ENCODE data around the gene HK1.
"Not testable (repeated sequence)": the region's sequence is repeated elsewhere in the genome, so short reads cannot be mapped to it uniquely, and the experiment has no call there.

HK1 gene

DNA sequence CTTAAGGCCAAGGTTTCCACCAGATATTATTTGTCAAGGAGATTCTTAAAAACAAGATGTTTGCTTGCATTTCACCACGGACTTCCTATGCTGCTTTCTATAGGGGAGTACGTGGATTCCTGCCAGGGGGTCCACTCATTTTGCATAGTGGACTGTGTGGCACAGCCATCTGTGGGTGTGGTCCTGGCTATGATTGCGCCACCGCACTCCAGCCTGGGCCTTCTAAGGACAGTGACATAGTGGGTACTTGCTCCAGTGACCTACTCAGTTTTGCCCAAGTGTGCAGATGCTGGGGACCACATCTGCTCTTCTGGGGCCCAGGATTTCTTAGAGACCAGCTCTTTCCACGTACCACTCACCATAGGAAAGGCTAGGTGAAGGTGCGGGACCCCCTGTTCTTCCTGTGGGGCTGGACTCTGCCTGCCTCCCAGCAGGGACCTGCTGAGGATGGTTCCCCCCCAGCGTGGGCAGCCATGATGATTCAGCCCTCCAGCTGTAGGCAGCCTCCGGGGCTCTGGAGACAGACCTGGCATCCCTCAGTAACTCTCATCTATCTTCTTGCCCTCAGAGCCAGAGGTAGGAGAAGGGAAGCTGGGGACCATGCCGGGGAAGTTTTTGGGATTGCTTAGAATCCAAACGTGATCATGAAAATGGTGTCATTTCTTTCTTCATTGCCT lies 42.9 kb downstream of the HK1 start:
- no peaks in the 10 kb centered on the region for H3K36me3 Mint-ChIP-seq (ENCODE audit: low read depth)
- TF ChIP-seq, protein P1, sequence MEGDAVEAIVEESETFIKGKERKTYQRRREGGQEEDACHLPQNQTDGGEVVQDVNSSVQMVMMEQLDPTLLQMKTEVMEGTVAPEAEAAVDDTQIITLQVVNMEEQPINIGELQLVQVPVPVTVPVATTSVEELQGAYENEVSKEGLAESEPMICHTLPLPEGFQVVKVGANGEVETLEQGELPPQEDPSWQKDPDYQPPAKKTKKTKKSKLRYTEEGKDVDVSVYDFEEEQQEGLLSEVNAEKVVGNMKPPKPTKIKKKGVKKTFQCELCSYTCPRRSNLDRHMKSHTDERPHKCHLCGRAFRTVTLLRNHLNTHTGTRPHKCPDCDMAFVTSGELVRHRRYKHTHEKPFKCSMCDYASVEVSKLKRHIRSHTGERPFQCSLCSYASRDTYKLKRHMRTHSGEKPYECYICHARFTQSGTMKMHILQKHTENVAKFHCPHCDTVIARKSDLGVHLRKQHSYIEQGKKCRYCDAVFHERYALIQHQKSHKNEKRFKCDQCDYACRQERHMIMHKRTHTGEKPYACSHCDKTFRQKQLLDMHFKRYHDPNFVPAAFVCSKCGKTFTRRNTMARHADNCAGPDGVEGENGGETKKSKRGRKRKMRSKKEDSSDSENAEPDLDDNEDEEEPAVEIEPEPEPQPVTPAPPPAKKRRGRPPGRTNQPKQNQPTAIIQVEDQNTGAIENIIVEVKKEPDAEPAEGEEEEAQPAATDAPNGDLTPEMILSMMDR (IDR thresholded peaks at IDR 0.05): no peak
- no peak for DNase-seq
- no peaks in the 10 kb centered on the region for H3K9me3 Mint-ChIP-seq
- peaks cover 68% of the 10 kb centered on the region for H3K4me1 Mint-ChIP-seq
- peak overlapping the region; percentile 70 for H3K4me3 Mint-ChIP-seq
- no peak overlapping the region for H3K27ac Mint-ChIP-seq
- peaks cover 7% of the 10 kb centered on the region for H3K27me3 Mint-ChIP-seq (ENCODE audit: low read depth, poor library complexity)

- Mint-ChIP-seq H3K36me3 (ENCODE audit: low read depth) (no peaks in the 10 kb centered on the region), H3K9me3 (no peaks in the 10 kb centered on the region), H3K4me3 (peak overlapping the region; percentile 4), H3K4me1 (peaks cover 68% of the 10 kb centered on the region), H3K27ac (peak overlapping the region; percentile 77), H3K27me3 (ENCODE audit: low read depth, poor library complexity) (peaks cover 7% of the 10 kb centered on the region)
- TF ChIP-seq, protein P1 (IDR thresholded peaks at IDR 0.05): no peak
- no peak for DNase-seq
Observed at GRCh38 chr10:69321865-69322264, 43.6 kb downstream of the HK1 start.

GRCh38 chr10:69322346-69322745 lies 44.0 kb downstream of the HK1 start:
- Mint-ChIP-seq H3K4me1 (peaks cover 67% of the 10 kb centered on the region), H3K27ac (peak overlapping the region; percentile 77)
- H3K4me3 Mint-ChIP-seq; H3K36me3 Mint-ChIP-seq (ENCODE audit: low read depth); DNase-seq; H3K27me3 Mint-ChIP-seq (ENCODE audit: low read depth, poor library complexity); H3K9me3 Mint-ChIP-seq: not testable (repeated sequence)

GRCh38 chr10:69323622-69324021 lies 45.3 kb downstream of the HK1 start:
- H3K4me3 Mint-ChIP-seq: no peak overlapping the region
- peak overlapping the region; percentile 23 for H3K27ac Mint-ChIP-seq
- no peak for DNase-seq
- H3K27me3 Mint-ChIP-seq (ENCODE audit: low read depth, poor library complexity): peaks cover 7% of the 10 kb centered on the region
- TF ChIP-seq, protein P1 (IDR thresholded peaks at IDR 0.05): no peak
- H3K36me3 Mint-ChIP-seq (ENCODE audit: low read depth): no peaks in the 10 kb centered on the region
- H3K4me1 Mint-ChIP-seq: peaks cover 77% of the 10 kb centered on the region
- no peaks in the 10 kb centered on the region for H3K9me3 Mint-ChIP-seq

DNA sequence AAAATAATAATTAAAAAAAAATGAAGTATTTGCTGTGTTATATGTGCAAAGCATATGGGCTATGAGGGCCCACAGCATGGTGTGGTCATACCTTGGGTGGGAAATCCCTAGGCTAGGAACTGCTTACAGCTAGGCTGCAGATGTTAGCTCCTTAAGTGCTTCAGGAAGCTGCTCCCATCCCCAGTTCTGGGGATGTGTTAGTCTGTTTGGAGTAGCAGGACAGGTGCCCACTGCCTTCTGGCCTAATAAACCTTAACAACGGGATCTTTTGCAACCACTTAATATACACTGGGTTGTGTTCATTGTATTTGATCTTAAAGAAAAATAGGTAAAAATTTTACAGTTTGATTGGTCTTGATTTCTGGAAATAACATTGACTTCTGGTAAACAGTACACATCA lies 46.3 kb downstream of the HK1 start:
- Mint-ChIP-seq H3K27ac (no peak overlapping the region), H3K27me3 (ENCODE audit: low read depth, poor library complexity) (peaks cover 6% of the 10 kb centered on the region), H3K9me3 (no peaks in the 10 kb centered on the region), H3K4me1 (peaks cover 76% of the 10 kb centered on the region), H3K4me3 (no peak overlapping the region), H3K36me3 (ENCODE audit: low read depth) (no peaks in the 10 kb centered on the region)
- TF ChIP-seq, protein P1 (IDR thresholded peaks at IDR 0.05): no peak
- DNase-seq: no peak

GRCh38 chr10:69325637-69326523 lies 47.6 kb downstream of the HK1 start:
- not testable (repeated sequence) for H3K36me3 Mint-ChIP-seq (ENCODE audit: low read depth); H3K9me3 Mint-ChIP-seq; H3K27me3 Mint-ChIP-seq (ENCODE audit: low read depth, poor library complexity); DNase-seq
- Mint-ChIP-seq H3K4me3 (peak overlapping the region; percentile 0), H3K4me1 (peaks cover 71% of the 10 kb centered on the region), H3K27ac (peak overlapping the region; percentile 68)
